NCI-H2227 treated with DMSO at 0.1 percent for 48 hours (cell line): ENCODE data around the gene HPN.
"Not testable (repeated sequence)": the region's sequence is repeated elsewhere in the genome, so short reads cannot be mapped to it uniquely, and the experiment has no call there.

Source experiments
- DNase-seq: peaks from one replicate; lab custom pipeline; 2025; lab: John Stamatoyannopoulos, UW

HPN gene

DNA sequence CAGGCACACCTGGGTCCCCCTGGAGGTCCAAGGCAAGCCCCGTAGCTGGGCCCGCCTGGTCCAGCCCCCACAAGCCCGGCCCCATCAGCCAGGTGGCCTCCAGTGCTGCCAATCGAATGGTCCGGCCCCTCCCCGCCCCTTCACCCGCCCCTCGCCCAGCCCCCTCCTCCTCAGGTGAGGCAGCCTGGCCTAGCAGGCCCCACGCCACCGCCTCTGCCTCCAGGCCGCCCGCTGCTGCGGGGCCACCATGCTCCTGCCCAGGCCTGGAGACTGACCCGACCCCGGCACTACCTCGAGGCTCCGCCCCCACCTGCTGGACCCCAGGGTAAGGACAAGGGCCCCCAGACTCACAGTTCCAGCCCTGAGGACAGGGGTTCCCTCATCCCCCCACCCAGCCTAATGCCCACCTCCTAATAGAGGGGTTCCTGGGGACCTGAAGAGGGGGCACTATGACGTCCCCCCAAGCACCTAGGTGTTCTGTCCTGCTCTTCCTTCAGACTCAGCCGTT lies at the start of gene HPN:
Gene HPN (plus strand): TSS at position 174 of the 508 bp plus-strand sequence. CDS start 786 bp downstream, outside the sequence.
- no peak for DNase-seq

- DNase-seq, result not testable (repeated sequence)
Observed at GRCh38 chr19:34992582-34992981, 48.9 kb upstream of the HPN start.

DNA sequence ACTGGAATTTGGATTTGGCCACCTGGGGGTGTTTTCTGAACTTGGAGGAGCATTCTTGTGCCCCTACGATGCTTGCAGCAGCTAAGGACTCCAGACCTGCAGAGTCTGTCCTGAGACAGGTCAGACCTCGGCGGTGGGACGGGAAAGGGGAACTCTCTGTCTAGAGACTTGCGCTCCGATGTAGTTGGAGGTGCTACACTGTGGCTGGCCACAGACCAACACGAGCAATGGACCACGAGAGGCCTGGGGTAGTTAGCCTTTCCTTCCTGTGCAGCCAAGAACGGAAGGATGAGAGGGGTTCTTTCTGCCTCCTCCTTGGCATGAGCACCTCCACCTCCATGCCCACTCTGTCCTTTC lies 47.3 kb upstream of the HPN start:
- DNase-seq, result no peak

DNA sequence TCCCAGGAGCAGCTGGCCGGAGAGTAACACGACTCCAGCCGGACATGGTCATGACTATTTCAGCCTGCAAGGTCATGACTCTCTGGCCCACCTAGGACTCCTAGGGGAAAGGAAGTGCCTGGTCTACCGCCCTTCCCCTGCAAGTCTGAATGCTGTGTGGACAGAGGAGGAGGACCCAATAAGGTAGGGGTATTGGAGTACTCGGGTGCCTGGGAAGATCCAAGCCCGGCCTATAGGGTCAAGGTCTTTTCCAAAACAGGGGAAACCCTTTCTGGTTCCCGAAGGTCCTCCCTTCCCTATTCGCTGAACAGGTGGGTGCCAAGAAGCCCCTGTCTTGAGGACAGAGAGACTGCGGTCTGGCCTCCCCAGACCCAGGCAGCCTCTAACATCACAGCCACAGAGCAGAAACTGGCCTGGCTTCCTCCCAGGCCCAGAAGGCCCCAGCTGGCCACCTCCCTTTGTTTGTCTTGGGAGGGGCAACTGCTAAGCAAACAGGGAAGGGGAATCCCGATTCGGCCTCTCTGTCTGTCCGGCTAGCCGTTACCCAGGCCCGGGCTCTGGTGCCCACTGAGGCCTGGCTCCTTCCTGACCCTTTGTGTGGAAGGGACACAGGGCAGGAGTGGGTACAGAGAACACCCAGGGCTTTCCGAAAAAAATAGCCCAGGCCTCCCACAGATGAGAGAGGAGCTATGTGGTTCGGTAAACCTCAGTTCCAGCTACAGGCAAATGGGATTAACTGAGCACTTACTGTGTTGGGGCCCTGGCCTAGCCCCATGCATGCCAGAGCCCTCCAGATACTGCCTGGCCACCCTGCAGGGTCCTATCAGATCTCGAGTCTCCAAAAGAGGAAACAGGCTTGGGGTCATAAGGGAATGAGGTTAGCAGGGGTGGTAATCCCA lies 46.6 kb upstream of the HPN start:
- DNase-seq, result no peak

GRCh38 chr19:34995551-34995950 lies 46.0 kb upstream of the HPN start:
- no peak for DNase-seq

DNA sequence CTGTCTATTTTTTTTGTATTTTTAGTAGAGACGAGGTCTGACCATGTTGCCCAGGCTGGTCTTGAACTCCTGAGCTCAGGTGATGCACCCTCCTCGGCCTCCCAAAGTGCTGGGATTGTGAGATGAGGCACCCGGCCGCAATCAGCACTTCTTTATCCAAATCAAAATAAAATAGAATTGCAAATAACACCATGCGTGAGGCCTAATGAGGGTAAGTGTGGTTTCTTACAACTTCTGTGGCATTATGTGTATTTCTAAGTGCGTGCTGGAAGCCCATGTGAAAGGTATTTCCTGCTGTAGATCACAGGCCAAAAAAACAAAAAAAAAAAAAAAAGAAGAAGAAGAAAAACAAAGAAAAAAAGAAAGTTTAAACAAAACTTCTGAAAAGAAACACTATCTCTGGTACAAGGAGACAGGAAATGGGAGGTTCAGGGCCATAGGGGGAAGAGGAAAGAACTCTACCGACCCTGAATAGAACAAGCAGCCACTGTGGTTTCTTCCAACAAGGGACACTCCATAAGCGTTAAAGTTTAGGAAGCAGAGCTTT lies 44.4 kb upstream of the HPN start:
- no peak for DNase-seq

GRCh38 chr19:34998224-34998623 lies 43.3 kb upstream of the HPN start:
- not testable (repeated sequence) for DNase-seq

- DNase-seq, result no peak
Observed at GRCh38 chr19:34998777-34999497, 42.6 kb upstream of the HPN start.

DNA sequence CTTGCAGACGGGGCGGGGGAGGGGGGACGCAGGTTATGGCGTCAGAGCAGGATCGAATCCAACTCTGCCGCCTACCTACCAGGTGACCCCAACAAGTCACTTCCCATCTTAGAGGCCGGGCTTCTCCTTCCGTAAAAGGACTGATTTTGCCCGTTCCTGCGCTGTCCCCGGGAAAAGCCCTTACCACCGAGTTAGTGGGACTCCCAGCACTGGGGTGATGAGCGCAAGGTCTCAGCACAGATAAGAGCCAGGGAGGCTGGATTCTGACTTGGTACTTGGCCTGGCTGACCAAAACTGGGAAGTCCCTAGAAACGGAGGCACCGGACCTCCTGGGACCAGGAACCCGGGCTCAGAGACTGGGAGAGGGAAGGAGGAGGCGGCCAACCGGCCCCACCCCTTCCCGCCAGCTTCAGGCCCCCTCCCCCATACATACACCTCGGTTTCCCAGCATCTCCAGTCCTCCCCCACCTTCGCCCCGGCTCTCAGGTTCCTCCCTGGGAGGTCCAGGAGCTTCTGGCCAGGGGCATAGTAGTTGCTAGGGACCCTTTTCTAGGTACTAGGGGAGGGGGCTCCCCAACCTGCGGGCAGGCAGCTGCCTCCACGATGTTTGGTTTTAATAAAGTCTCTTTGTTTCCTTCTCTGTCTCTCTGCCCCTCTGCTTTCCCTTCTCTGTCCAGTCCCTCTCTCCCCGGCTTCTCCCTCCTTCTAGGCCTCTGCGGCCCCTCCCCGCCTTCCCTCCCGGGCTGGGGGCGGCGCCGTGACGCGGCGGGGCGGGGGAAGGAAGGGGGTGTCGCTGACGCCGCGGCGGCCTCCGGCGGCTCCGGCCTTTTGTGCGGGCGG lies 41.8 kb upstream of the HPN start, which contains the start of gene GRAMD1A:
Gene GRAMD1A (plus strand): TSS at position 826 of the 840 bp plus-strand sequence. CDS start 156 bp downstream, outside the sequence.
- peak; percentile 99 for DNase-seq

GRCh38 chr19:35000338-35000646 lies 41.2 kb upstream of the HPN start:
- no peak for DNase-seq

GRCh38 chr19:35000647-35001501 lies 40.6 kb upstream of the HPN start:
- peak; percentile 93 for DNase-seq

DNA sequence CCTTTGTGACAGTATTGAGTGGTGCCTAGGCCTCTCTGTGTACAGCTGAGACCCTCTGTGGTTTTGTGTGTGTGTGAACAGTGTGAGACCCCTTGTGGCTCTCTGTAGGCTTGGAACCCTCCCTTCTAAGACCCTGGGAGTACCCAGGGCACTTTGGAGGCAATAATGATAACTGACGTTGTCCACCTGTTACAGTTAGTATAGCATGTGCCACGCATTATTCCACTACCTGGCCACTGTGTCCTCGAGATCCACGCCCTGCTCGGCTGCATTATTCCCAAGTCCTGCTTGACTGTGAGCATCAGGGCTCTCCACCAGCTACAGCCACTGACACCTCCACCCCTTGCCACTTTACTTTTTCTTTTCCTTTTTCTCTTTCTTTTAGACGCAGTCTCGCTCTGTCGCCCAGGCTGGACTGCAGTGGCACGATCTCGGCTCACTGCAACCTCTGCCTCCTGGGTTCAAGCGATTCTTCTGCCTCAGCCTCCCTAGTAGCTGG lies 39.4 kb upstream of the HPN start:
- DNase-seq, result no peak

GRCh38 chr19:35004517-35005255 lies 36.8 kb upstream of the HPN start:
- no peak for DNase-seq

DNA sequence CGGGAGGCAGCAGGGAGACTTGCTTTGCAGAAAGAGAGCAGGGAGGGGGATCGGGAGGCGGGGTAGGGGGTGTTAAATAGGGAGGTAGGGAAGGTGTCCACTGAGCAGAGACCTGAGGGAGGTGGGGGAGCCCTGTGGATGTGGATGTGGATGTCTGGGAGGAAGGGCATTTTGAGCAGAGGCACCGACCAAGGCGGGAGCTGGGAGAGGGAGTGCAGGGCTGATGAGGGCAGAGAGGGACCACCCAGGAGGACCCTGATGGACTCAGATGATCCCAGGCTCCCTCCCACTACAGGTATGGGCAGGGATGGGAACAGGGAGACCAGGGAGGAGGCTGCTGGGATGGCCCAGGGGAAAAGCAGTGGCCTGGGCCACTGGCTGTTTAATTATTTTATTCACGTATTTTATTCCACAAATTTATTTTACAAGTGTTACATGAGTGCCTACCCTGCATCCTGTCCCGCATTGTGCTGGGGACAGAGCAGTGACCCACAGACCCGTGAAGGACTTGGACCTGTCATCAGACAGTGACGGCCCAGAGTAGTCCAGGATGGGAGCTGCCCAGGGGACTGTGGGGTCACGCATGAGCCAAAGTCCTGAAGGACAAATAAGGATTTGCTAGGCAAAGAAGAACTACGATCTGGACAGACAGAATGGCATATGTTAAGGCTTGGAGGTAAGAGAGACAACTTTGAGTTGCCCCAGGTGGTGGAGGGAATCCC lies 36.1 kb upstream of the HPN start:
- no peak for DNase-seq

- DNase-seq, result not testable (repeated sequence)
Observed at GRCh38 chr19:35006007-35006341, 35.5 kb upstream of the HPN start.

DNA sequence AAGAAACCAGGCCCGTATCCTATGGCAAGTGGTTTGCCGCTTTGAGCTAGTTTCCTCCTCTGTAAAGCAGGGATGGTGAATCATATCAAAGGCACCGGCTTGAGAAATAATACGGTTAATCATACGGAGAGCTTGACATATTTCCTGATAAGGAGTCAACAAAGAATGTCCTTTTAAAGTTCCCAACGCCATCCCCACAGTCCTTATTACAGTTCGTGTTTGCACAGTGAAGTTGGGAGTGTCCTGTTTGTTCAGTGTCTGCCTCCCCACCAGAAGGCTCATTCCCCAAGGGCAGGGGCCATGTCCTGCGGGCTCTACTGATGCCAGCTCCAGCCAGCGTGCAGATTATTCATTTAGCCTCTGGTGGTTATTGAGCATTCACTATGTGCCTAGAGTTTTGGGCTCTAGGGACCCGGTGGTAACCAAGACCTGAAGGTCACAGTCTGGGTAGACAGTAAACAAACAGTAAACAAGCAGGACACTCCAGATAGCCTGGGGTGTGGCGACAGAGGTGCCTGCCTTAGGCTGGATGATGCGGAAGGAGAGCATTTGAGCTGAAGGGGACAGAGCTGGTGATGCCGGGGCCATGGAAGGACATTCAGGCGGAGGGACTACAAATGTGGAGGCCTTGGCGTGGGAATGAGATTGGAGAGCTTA lies 35.1 kb upstream of the HPN start:
- no peak for DNase-seq

- DNase-seq, result no peak
Observed at GRCh38 chr19:35006999-35007365, 34.5 kb upstream of the HPN start.

DNA sequence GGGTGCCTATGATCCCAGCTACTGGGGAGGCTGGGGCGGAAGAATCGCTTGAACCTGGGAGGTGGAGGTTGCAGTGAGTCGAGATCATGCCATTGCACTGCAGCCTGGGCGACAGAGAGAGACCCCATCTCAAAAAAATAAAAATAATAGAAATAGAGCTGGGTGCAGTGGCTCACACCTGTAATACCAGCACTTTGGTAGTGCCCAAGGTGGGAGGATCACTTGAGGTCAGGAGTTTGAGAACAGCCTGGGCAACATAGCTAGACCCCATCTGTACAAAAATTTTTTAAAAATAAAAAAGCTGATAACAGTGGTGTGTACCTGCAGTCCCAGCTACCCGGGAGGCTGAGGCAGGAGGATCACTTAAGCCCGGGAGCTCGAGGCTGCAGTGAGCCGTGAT lies 34.1 kb upstream of the HPN start:
- not testable (repeated sequence) for DNase-seq

- no peak for DNase-seq
Observed at GRCh38 chr19:35008891-35009341, 32.6 kb upstream of the HPN start.
